Fibroblast of upper back skin (primary cell): Measurements from ENCODE around the gene TNFRSF11A.

ENCODE experiments used
- DNase-seq: peaks from one replicate; pipeline ENCODE4 v3.0.0-alpha.2; 2013

Gene TNFRSF11A

GRCh38 chr18:62325806-62326645, 916 bp downstream of the TNFRSF11A start:
- no peak for DNase-seq

- no peak for DNase-seq
Measured at GRCh38 chr18:62326646-62327348, 1.7 kb downstream of the TNFRSF11A start.

- no peak for DNase-seq
Measured at GRCh38 chr18:62327977-62328376, 2.9 kb downstream of the TNFRSF11A start.

GRCh38 chr18:62328586-62329525, 3.7 kb downstream of the TNFRSF11A start:
- DNase-seq: no peak

GRCh38 chr18:62329691-62330454, 4.8 kb downstream of the TNFRSF11A start:
- peak; percentile 19 for DNase-seq

- DNase-seq: no peak
Measured at GRCh38 chr18:62330650-62331049, 5.5 kb downstream of the TNFRSF11A start.

- no peak for DNase-seq
Measured at GRCh38 chr18:62331581-62332356, 6.7 kb downstream of the TNFRSF11A start.

- DNase-seq: no peak
Measured at GRCh38 chr18:62332431-62332830, 7.3 kb downstream of the TNFRSF11A start.

GRCh38 chr18:62332964-62333695, 8.0 kb downstream of the TNFRSF11A start:
- no peak for DNase-seq

- no peak for DNase-seq
Measured at GRCh38 chr18:62334120-62334519, 9.0 kb downstream of the TNFRSF11A start.

- no peak for DNase-seq
Measured at GRCh38 chr18:62335494-62335893, 10.4 kb downstream of the TNFRSF11A start.

GRCh38 chr18:62336618-62337017, 11.5 kb downstream of the TNFRSF11A start:
- no peak for DNase-seq

- no peak for DNase-seq
Measured at GRCh38 chr18:62337336-62337735, 12.2 kb downstream of the TNFRSF11A start.

- DNase-seq: no peak
Measured at GRCh38 chr18:62338446-62339105, 13.5 kb downstream of the TNFRSF11A start.

GRCh38 chr18:62339106-62339988, 14.2 kb downstream of the TNFRSF11A start:
- DNase-seq: peak; percentile 73

GRCh38 chr18:62340996-62341395, 15.9 kb downstream of the TNFRSF11A start:
- DNase-seq: no peak

- no peak for DNase-seq
Measured at GRCh38 chr18:62341473-62341872, 16.4 kb downstream of the TNFRSF11A start.

GRCh38 chr18:62342884-62343283, 17.8 kb downstream of the TNFRSF11A start:
- no peak for DNase-seq

GRCh38 chr18:62343316-62343715, 18.2 kb downstream of the TNFRSF11A start:
- DNase-seq: no peak
